HepG2 (cell line): Measurements from ENCODE around the gene MYBPC2. TPM values are rescaled to one million over a fixed set of nuclear protein-coding genes. Genes with fewer than 3 reads are reported as not detected.

Experiments used
- ATAC-seq: fragments of 200-7000 bp; cut with Tn5 transposase; 3 replicates; pipeline ENCODE4 v1.9.1; 2020; ENCODE audit warnings: mild to moderate bottlenecking, moderate library complexity
- BruUV-seq: library from RNA; stranded (reverse); fragments of 400-500 nt; replicated peaks from 2 replicates; lab custom pipeline; 2021; lab: Mats Ljungman, UMichigan
- CTCF ChIA-PET: fragments of 300-600 bp; formaldehyde crosslinking; extraction: SDS; loops from one replicate; lab custom pipeline; 2021; ENCODE audit warnings: low total read pairs, inconsistent platforms, low intra/inter-chr PET ratio; lab: Yijun Ruan, JAX
- POLR2A ChIA-PET: fragments of 350-600 bp; sonication (Branson Sonifier 250); formaldehyde crosslinking; loops from one replicate; lab custom pipeline; 2020; ENCODE audit warnings: antibody characterized with exemption, inconsistent platforms; lab: Yijun Ruan, JAX
- DNase-seq: peaks from one replicate; pipeline ENCODE4 v3.0.0-alpha.2; 2015; ENCODE audit warnings: low spot score
- FAIRE-seq: peaks from 3 replicates; lab custom pipeline; 2011; peaks lifted over from hg19 to GRCh38; lab: Jason Lieb, UNC
- H2AFZ ChIP-seq: one replicate; pipeline ENCODE4 v1.6.1; 2011; ENCODE audit warnings: low read length, inconsistent platforms
- H3K27ac ChIP-seq: fragments of 300-600 bp; 3 replicates; pipeline ENCODE4 v1.8.0; 2011; ENCODE audit warnings: mixed run types, mild to moderate bottlenecking, mixed read lengths, low read length, inconsistent platforms; ENCODE audit not compliant: insufficient read depth; ENCODE audit errors: extremely low read length
- H3K27me3 ChIP-seq, 2 experiments: fragments of 200-600 bp in 1 of 2; 2 replicates in 1 of 2; 3 replicates in 1 of 2; pipeline versions ENCODE4 v1.6.0 to v1.8.0; 2011; ENCODE audit warnings: low read length in 2 of 2, mild to moderate bottlenecking in 2 of 2, moderate library complexity in 2 of 2, inconsistent platforms in 1 of 2; ENCODE audit not compliant: insufficient read depth in 2 of 2, control insufficient read depth in 1 of 2
- H3K36me3 ChIP-seq, 2 experiments: fragments of 200-600 bp in 1 of 2; replicated peaks in 1 of 2; 2 replicates in 1 of 2; 3 replicates in 1 of 2; pipeline versions ENCODE4 v1.5.1 to v1.8.0; 2011; ENCODE audit warnings: low read length in 2 of 2, inconsistent platforms in 1 of 2; ENCODE audit not compliant: insufficient read depth in 2 of 2, control insufficient read depth in 1 of 2
- H3K4me1 ChIP-seq: 2 replicates; pipeline ENCODE4 v1.5.1; 2012; ENCODE audit warnings: low read length, inconsistent platforms; ENCODE audit not compliant: insufficient read depth
- H3K4me2 ChIP-seq: 2 replicates; pipeline ENCODE4 v1.6.0; 2011; ENCODE audit warnings: low read depth, low read length, inconsistent platforms
- H3K4me3 ChIP-seq, 3 experiments: fragments of 200-600 bp in 1 of 3; sonication (generic), shearing (Covaris generic) in 1 of 3; replicated peaks in 1 of 3; 2 replicates each; pipeline ENCODE4 v1.5.1; 2011 to 2016; ENCODE audit warnings: low read length in 3 of 3, inconsistent platforms in 2 of 3, low read depth in 2 of 3, mild to moderate bottlenecking in 2 of 3, control low read depth in 1 of 3, mixed read lengths in 1 of 3; ENCODE audit not compliant: insufficient read depth in 1 of 3
- H3K79me2 ChIP-seq: one replicate; pipeline ENCODE4 v1.6.1; 2011; ENCODE audit warnings: low read length, inconsistent platforms; ENCODE audit not compliant: insufficient read depth
- H3K9ac ChIP-seq: 2 replicates; pipeline ENCODE4 v1.6.0; 2011; ENCODE audit warnings: mild to moderate bottlenecking, low read depth, low read length, inconsistent platforms; ENCODE audit not compliant: insufficient read depth
- H3K9me3 ChIP-seq: 2 replicates; pipeline ENCODE4 v1.5.1; 2012; ENCODE audit warnings: mild to moderate bottlenecking, low read length
- H4K20me1 ChIP-seq: 2 replicates; pipeline ENCODE4 v1.6.0; 2011; ENCODE audit warnings: inconsistent platforms, mild to moderate bottlenecking, low read length, moderate library complexity; ENCODE audit not compliant: insufficient read depth
- HNRNPK ChIP-seq: fragments of 200-400 bp; formaldehyde crosslinking; IDR thresholded peaks from 2 replicates; pipeline ENCODE4 v1.6.1; 2018; ENCODE audit warnings: low read length, low read depth, moderate library complexity, mild to moderate bottlenecking; ENCODE audit not compliant: poor library complexity, severe bottlenecking
- NCOA5 ChIP-seq: sonication (generic); formaldehyde crosslinking; IDR thresholded peaks from 2 replicates; pipeline ENCODE4 v1.4.0; 2020; ENCODE audit warnings: missing genetic modification reagents
- PCBP2 ChIP-seq: fragments of 200-400 bp; formaldehyde crosslinking; optimal IDR thresholded peaks from 2 replicates; pipeline ENCODE3; 2018; ENCODE audit warnings: low read length, low read depth; ENCODE audit not compliant: poor library complexity, severe bottlenecking
- ZKSCAN5 ChIP-seq: sonication (generic); formaldehyde crosslinking; IDR thresholded peaks from 2 replicates; pipeline ENCODE4 v1.5.1; 2020; ENCODE audit warnings: mild to moderate bottlenecking, missing genetic modification reagents
- whole genome bisulfite sequencing: methylation state at CpG from one replicate; pipeline ENCODE4 v1.1.6; 2017; ENCODE audit warnings: low lambda C conversion rate; 5-methylcytosine and 5-hydroxymethylcytosine counted together
- in situ Hi-C: cut with HindIII; loops from 2 replicates; pipeline ENCODE4 v1.10.0; 2017; ENCODE audit warnings: low pct_unique_long_range_greater_than_20kb; ENCODE audit not compliant: extremely low pct_ligation_motif_present
- intact Hi-C: fragments of 100-400 bp; cut with micrococcal nuclease; formaldehyde crosslinking; loops from one replicate; pipeline ENCODE4 v1.10.0; 2022; ENCODE audit not compliant: unreplicated experiment
- polyA plus RNA-seq, 8 experiments: library from polyadenylated mRNA; depleted of rRNA in 3 of 8; stranded (reverse) in 7 of 8; unstranded in 1 of 8; fragments of >200 nt; fragmentation: Illumina TruSeq in 4 of 8; extraction: Trizol in 4 of 8; gene quantifications; 2 replicates each; pipeline versions ENCODE4 v1.2.1 to v1.2.3, GENCODE V29; 2011 to 2016; ENCODE audit warnings: low read depth in 4 of 8, missing spikeins in 1 of 8, mixed read lengths in 1 of 8; ENCODE audit not compliant: insufficient read depth in 1 of 8
- total RNA-seq, 5 experiments: library from RNA; depleted of rRNA; stranded (reverse); fragments of >200 nt; fragmentation: Illumina TruSeq; extraction: Trizol; gene quantifications; 2 replicates each; pipeline ENCODE4 v1.2.3, GENCODE V29; 2016; ENCODE audit warnings: low read depth in 1 of 5
- TF ChIP-seq, protein P1 (sequence below): IDR thresholded peaks from 2 replicates; pipeline ENCODE4 v1.6.1; 2016; ENCODE audit warnings: low read depth, borderline replicate concordance

Gene MYBPC2
- total and polyA plus RNA-seq, 2 of the 13 experiments (the other 11 are each of a cell fraction or from before 2014, with no cell fraction given), result not detected

GRCh38 chr19:50459067-50459456 is 26.4 kb downstream of the MYBPC2 start:
- in situ Hi-C loops, result no loop called here
- Histone ChIP-seq H4K20me1 (no peaks in the 10 kb centered on the region), H2AFZ (no peak overlapping the region), H3K27me3 (peaks cover 0 to 7% of the 10 kb centered on the region in 2 experiments; a peak in 2 of 5 replicates), H3K79me2 (no peaks in the 10 kb centered on the region), H3K9ac (no peak overlapping the region), H3K27ac (no peak overlapping the region), H3K4me1 (peaks cover 24% of the 10 kb centered on the region), H3K36me3 (no peaks in the 10 kb centered on the region), H3K4me2 (no peak overlapping the region), H3K9me3 (no peaks in the 10 kb centered on the region), H3K4me3 (no peak overlapping the region)
- ChIA-PET CTCF (interaction anchor here (3.4 kb wide), 1 partner anchor 90 kb away, joined by 16 read pairs; no protein-coding TSS in a partner anchor), POLR2A (no interaction called here)
- BruUV-seq, result no TSS peak
- DNase-seq (no peak), FAIRE-seq (no peak), ATAC-seq (no peak)
- intact Hi-C loops, result no loop called here
- TF ChIP-seq HNRNPK (peak; percentile 78), NCOA5 (no peak)
- 53% methylated on average over 29 of the region's 32 CpGs for WGBS

DNA sequence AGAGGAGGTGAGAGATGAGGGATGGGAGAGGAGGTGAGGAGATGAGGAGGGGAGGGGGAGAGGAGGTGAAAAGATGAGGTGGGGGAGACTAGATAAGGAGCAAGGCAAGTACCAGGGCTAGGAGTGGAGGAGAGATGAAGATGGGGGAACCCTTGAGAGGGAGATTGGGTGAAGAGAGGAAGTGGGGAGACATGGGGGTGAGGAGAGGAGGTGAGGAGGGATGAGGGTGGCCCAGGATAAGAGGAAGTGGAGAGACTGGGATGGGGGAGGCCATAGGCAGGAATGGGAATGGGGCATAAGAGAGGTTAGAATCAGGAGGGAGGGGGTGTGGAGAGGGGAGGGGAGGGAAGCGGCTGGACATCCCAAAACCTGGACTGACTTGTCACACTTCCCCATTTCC is 26.9 kb downstream of the MYBPC2 start:
- H3K27ac ChIP-seq, result no peak overlapping the region
- BruUV-seq, result no TSS peak
- ATAC-seq, result no peak

More for the DNA sequence above, 26.9 kb downstream of the MYBPC2 start:
- Histone ChIP-seq H3K4me3 (no peak overlapping the region), H3K4me1 (peaks cover 30% of the 10 kb centered on the region), H3K9ac (no peak overlapping the region), H2AFZ (no peak overlapping the region), H3K36me3 (no peaks in the 10 kb centered on the region), H3K4me2 (no peak overlapping the region), H3K9me3 (no peaks in the 10 kb centered on the region), H3K79me2 (no peaks in the 10 kb centered on the region), H3K27me3 (peaks cover 0 to 7% of the 10 kb centered on the region in 2 experiments; a peak in 2 of 5 replicates), H4K20me1 (no peaks in the 10 kb centered on the region)
- TF ChIP-seq PCBP2 (peak; percentile 55), ZKSCAN5 (CRISPR knock-in tag) (0 out of 2 replicates have a peak, but pooled peaks have one; percentile 24)
- TF ChIP-seq, protein P1, sequence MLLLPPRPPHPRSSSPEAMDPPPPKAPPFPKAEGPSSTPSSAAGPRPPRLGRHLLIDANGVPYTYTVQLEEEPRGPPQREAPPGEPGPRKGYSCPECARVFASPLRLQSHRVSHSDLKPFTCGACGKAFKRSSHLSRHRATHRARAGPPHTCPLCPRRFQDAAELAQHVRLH (CRISPR knock-in tag), result no peak
- POLR2A ChIA-PET, result no interaction called here
- in situ Hi-C loops (loop anchor here (10.0 kb wide), 1 partner anchor 85 kb away; the partner anchor contains the start of gene NR1H2), intact Hi-C loops (loop anchor here (1.0 kb wide), 1 partner anchor 91 kb away; no protein-coding TSS in a partner anchor)
- FAIRE-seq, result no peak
- WGBS, result 5% methylated on average over 1 of the region's 1 CpG
- CTCF ChIA-PET, result interaction anchor here (3.4 kb wide), 1 partner anchor 91 kb away, joined by 16 read pairs; no protein-coding TSS in a partner anchor
- no peak for DNase-seq
